Gastroesophageal sphincter (tissue), 4 donors: ENCODE measurements around the gene NHEJ1. TPM values are rescaled to one million over a fixed set of nuclear protein-coding genes. Genes with fewer than 3 reads are reported as not detected.

Source experiments
- ATAC-seq: fragments of 150-250 bp; one replicate; pipeline ENCODE4 v1.9.1; 2016; ENCODE audit warnings: mild to moderate bottlenecking, moderate library complexity
- H3K27ac ChIP-seq, 4 donors: fragments of 200-600 bp; sonication (generic) in 3 of 4; 1 replicate in 3 of 4; 2 replicates in 1 of 4; pipeline ENCODE4 v1.5.1; 2016 to 2019
- H3K27me3 ChIP-seq: fragments of 200-600 bp; sonication (generic); one replicate; pipeline ENCODE4 v1.5.1; 2019
- H3K36me3 ChIP-seq, 2 donors: fragments of 200-600 bp; sonication (generic); one replicate each; pipeline ENCODE4 v1.5.1; 2019; ENCODE audit warnings: control low read depth in 1 of 2
- H3K4me1 ChIP-seq, 3 donors: fragments of 200-600 bp; sonication (generic); 1 replicate in 2 of 3; 2 replicates in 1 of 3; pipeline ENCODE4 v1.5.1; 2016 to 2019; ENCODE audit warnings: control low read depth in 2 of 3
- H3K4me3 ChIP-seq, 2 donors: fragments of 200-600 bp; sonication (generic); one replicate each; pipeline ENCODE4 v1.5.1; 2019; ENCODE audit warnings: mild to moderate bottlenecking in 1 of 2, moderate library complexity in 1 of 2
- H3K9me3 ChIP-seq, 3 donors: fragments of 200-600 bp; sonication (generic); one replicate each; pipeline ENCODE4 v1.5.1; 2017 to 2019; ENCODE audit warnings: control low read depth in 2 of 3
- EP300 ChIP-seq: sonication (generic); formaldehyde crosslinking; IDR thresholded peaks from one replicate; pipeline ENCODE4 v1.6.1; 2017; ENCODE audit warnings: antibody characterized with exemption, mild to moderate bottlenecking
- POLR2A ChIP-seq, 2 donors: fragments of 450-650 bp; IDR thresholded peaks; one replicate each; pipeline ENCODE4 v1.6.1; 2017; ENCODE audit warnings: antibody characterized with exemption in 2 of 2, mild to moderate bottlenecking in 2 of 2, moderate library complexity in 1 of 2
- POLR2AphosphoS5 ChIP-seq: sonication (generic); formaldehyde crosslinking; IDR thresholded peaks from one replicate; pipeline ENCODE4 v1.6.1; 2017; ENCODE audit warnings: antibody characterized with exemption
- WGBS, 2 donors: methylation state at CpG; one replicate each; pipeline ENCODE4 v1.1.5; 2018; ENCODE audit warnings: low coverage in 1 of 2; 5-methylcytosine and 5-hydroxymethylcytosine counted together
- total RNA-seq, 4 donors: library from RNA; depleted of rRNA; stranded (reverse); fragments of >200 nt; gene quantifications; one replicate each; pipeline ENCODE4 v1.1.0, GENCODE V29; 2016
- TF ChIP-seq, protein P1 (sequence below), 4 experiments: fragments of 200-600 bp in 2 of 4; fragments of 450-650 bp in 2 of 4; sonication (generic) in 1 of 4; IDR thresholded peaks; one replicate each; pipeline ENCODE4 v1.5.1; 2017 to 2019; ENCODE audit warnings: antibody characterized with exemption in 4 of 4, mild to moderate bottlenecking in 2 of 4, moderate library complexity in 2 of 4

NHEJ1 gene
- total RNA-seq, 4 donors from 2014 or later: 12.8 to 25.5 (median 17.4) TPM

DNA sequence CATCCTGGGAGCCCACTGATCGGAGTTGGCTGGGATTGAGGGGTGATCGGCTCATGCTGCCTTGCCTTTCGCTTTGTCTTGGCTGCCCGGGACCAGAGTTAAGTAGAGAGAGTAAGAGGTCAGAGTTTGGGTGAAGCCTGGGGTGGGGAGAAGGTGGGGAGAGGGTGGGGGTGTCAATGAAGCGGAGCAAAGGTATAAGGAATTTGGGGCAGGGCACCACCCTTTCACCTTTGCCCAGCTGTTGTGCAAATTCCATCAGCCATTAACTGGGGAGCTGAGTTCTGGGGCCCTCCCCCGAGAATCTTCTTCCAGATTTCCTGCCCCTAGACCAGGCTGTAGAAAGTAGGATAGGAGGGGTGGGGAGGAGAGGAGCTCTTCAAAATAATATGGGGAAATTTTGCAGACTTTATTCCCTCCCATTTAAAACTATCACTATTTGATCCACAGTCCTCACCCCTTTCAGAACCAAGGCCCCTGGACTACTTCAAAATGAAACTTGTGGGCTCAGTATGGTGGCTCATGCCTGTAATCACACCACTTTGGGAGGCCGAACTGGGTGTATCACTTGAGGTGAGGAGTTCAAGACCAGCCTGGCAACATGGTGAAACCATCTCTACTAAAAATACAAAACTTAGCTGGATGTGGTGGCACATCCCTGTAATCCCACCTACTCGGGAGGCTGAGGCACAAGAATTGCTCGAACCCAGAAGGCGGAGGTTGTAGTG is 9.5 kb upstream of the NHEJ1 start, which contains the start of gene SLC23A3:
Gene SLC23A3 (minus strand): TSS at position 100 of the 725 bp plus-strand sequence. CDS start 45 bp downstream, at position 55.
- H3K27me3 ChIP-seq: no peaks in the 10 kb centered on the region
- peak within 1 kb of the TSS in 3 of 4 donors; percentile 61 to 83 (median 76) for H3K27ac ChIP-seq
- peaks cover 0 to 35% of the 10 kb centered on the region in 2 donors for H3K36me3 ChIP-seq
- peaks cover 0 to 24% (median 14%) of the 10 kb centered on the region in 3 donors for H3K4me1 ChIP-seq
- H3K9me3 ChIP-seq: no peaks in the 10 kb centered on the region
- no peak within 1 kb of the TSS for H3K4me3 ChIP-seq
- WGBS, 2 donors: 81 to 89% methylated on average over 3 to 8 of the region's 10 CpGs
- ATAC-seq: no peak
- TF ChIP-seq POLR2AphosphoS5: no peak
- TF ChIP-seq, protein P1, sequence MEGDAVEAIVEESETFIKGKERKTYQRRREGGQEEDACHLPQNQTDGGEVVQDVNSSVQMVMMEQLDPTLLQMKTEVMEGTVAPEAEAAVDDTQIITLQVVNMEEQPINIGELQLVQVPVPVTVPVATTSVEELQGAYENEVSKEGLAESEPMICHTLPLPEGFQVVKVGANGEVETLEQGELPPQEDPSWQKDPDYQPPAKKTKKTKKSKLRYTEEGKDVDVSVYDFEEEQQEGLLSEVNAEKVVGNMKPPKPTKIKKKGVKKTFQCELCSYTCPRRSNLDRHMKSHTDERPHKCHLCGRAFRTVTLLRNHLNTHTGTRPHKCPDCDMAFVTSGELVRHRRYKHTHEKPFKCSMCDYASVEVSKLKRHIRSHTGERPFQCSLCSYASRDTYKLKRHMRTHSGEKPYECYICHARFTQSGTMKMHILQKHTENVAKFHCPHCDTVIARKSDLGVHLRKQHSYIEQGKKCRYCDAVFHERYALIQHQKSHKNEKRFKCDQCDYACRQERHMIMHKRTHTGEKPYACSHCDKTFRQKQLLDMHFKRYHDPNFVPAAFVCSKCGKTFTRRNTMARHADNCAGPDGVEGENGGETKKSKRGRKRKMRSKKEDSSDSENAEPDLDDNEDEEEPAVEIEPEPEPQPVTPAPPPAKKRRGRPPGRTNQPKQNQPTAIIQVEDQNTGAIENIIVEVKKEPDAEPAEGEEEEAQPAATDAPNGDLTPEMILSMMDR (IDR thresholded peaks at IDR 0.05): no peak
- no peak for TF ChIP-seq POLR2A (IDR thresholded peaks at IDR 0.05)
- TF ChIP-seq EP300: no peak

- no peak for TF ChIP-seq EP300
- TF ChIP-seq, protein P1 (IDR thresholded peaks at IDR 0.05): no peak
- no peak for TF ChIP-seq POLR2A (IDR thresholded peaks at IDR 0.05)
- TF ChIP-seq POLR2AphosphoS5: no peak
- peaks cover 0 to 23% of the 10 kb centered on the region in 2 donors for H3K36me3 ChIP-seq
- no peaks in the 10 kb centered on the region for H3K9me3 ChIP-seq
- ATAC-seq: no peak
- H3K27me3 ChIP-seq: no peaks in the 10 kb centered on the region
- H3K4me1 ChIP-seq: peaks cover 0 to 16% (median 10%) of the 10 kb centered on the region in 3 donors
- H3K27ac ChIP-seq: no peak overlapping the region
- H3K4me3 ChIP-seq: no peak overlapping the region
These were observed 8.3 kb upstream of the NHEJ1 start for GRCh38 chr2:219168932-219169331.

- Histone ChIP-seq H3K4me3 (no peak overlapping the region), H3K4me1 (peaks cover 0 to 16% (median 10%) of the 10 kb centered on the region in 3 donors), H3K27ac (no peak overlapping the region), H3K36me3 (peaks cover 0 to 19% of the 10 kb centered on the region in 2 donors), H3K27me3 (no peaks in the 10 kb centered on the region), H3K9me3 (no peaks in the 10 kb centered on the region)
- 50% methylated on average over 1 of the region's 6 CpGs; no CpG with 5 or more reads in 1 of the 2 donors for WGBS, 2 donors
- TF ChIP-seq POLR2AphosphoS5: no peak
- no peak for TF ChIP-seq POLR2A (IDR thresholded peaks at IDR 0.05)
- TF ChIP-seq, protein P1 (IDR thresholded peaks at IDR 0.05): no peak
- TF ChIP-seq EP300: no peak
- ATAC-seq: no peak
These were observed 7.9 kb upstream of the NHEJ1 start for GRCh38 chr2:219168526-219168925.

DNA sequence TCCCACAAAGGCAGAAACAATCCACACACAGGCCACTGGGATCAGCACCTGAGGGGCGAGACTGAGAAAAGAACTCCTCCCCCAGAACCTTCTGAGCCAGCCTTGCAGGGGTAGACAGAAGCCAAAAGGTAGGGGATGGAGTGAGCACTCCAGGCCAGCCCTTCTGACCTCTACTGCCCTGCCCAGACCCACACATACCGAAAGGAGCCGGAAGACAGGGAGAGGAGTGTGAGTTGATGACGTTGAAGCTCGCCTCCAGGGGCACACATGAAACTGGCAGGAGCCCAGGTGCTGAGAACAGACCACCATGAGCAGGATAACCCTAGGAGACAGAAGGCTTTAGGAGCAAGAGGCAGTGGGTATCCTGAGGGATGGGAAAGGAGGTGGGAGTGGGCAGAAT is 7.4 kb upstream of the NHEJ1 start:
- TF ChIP-seq POLR2A (IDR thresholded peaks at IDR 0.05): no peak
- TF ChIP-seq POLR2AphosphoS5: no peak
- TF ChIP-seq, protein P1 (IDR thresholded peaks at IDR 0.05): no peak
- TF ChIP-seq EP300: no peak

More for the DNA sequence above, 7.4 kb upstream of the NHEJ1 start:
- peaks cover 0 to 14% of the 10 kb centered on the region in 2 donors for H3K36me3 ChIP-seq
- H3K27ac ChIP-seq: no peak overlapping the region
- peaks cover 0 to 16% (median 10%) of the 10 kb centered on the region in 3 donors for H3K4me1 ChIP-seq
- H3K4me3 ChIP-seq: no peak overlapping the region
- no peak for ATAC-seq
- H3K9me3 ChIP-seq: no peaks in the 10 kb centered on the region
- H3K27me3 ChIP-seq: no peaks in the 10 kb centered on the region
- 69% methylated on average over 5 of the region's 5 CpGs; no CpG with 5 or more reads in 1 of the 2 donors for WGBS, 2 donors
